H9 (cell line): Measurements from ENCODE around the gene CLEC20A. TPM values are rescaled to one million over a fixed set of nuclear protein-coding genes. Genes with fewer than 3 reads are reported as not detected.

Experiments used
- DNase-seq: peaks from one replicate; pipeline ENCODE4 v3.0.0-alpha.2; 2017
- H2AFZ ChIP-seq: one replicate; pipeline ENCODE4 v1.6.1; 2013; ENCODE audit warnings: mild to moderate bottlenecking, low read length, control low read depth, moderate library complexity
- H2AK5ac ChIP-seq: 2 replicates; pipeline ENCODE4 v1.6.1; 2013; ENCODE audit warnings: low read length, control low read depth, mixed read lengths; ENCODE audit not compliant: insufficient read length
- H2BK120ac ChIP-seq: one replicate; pipeline ENCODE4 v1.6.1; 2013; ENCODE audit warnings: low read depth, mild to moderate bottlenecking, low read length, control low read depth, inconsistent platforms; ENCODE audit not compliant: poor library complexity, severe bottlenecking
- H2BK12ac ChIP-seq: 2 replicates; pipeline ENCODE4 v1.6.1; 2013; ENCODE audit warnings: low read length, control low read depth, mixed read lengths, low read depth; ENCODE audit not compliant: insufficient read length
- H2BK15ac ChIP-seq: 2 replicates; pipeline ENCODE4 v1.6.1; 2013; ENCODE audit warnings: low read depth, low read length, control low read depth
- H2BK20ac ChIP-seq: one replicate; pipeline ENCODE4 v1.6.1; 2013; ENCODE audit warnings: low read depth, mild to moderate bottlenecking, low read length, control low read depth, inconsistent platforms; ENCODE audit not compliant: poor library complexity, severe bottlenecking
- H2BK5ac ChIP-seq: 2 replicates; pipeline ENCODE4 v1.6.1; 2013; ENCODE audit warnings: low read length, control low read depth, mixed read lengths; ENCODE audit not compliant: insufficient read length
- H3K14ac ChIP-seq: 2 replicates; pipeline ENCODE4 v1.6.1; 2013; ENCODE audit warnings: low read length, control low read depth; ENCODE audit not compliant: insufficient read depth
- H3K18ac ChIP-seq: 2 replicates; pipeline ENCODE4 v1.6.1; 2013; ENCODE audit warnings: low read depth, mild to moderate bottlenecking, mixed read lengths, low read length, control low read depth; ENCODE audit not compliant: insufficient read length
- H3K23ac ChIP-seq: 2 replicates; pipeline ENCODE4 v1.6.1; 2013; ENCODE audit warnings: low read length, control low read depth, mixed read lengths, low read depth; ENCODE audit not compliant: insufficient read length
- H3K23me2 ChIP-seq: 2 replicates; pipeline ENCODE4 v1.6.1; 2013; ENCODE audit warnings: low read depth, mild to moderate bottlenecking, mixed read lengths, low read length, control low read depth; ENCODE audit not compliant: insufficient read length, poor library complexity, severe bottlenecking
- H3K27ac ChIP-seq: 2 replicates; pipeline ENCODE4 v1.5.1; 2013; ENCODE audit warnings: low read length, control low read depth, mixed read lengths, low read depth; ENCODE audit not compliant: insufficient read length
- H3K27me3 ChIP-seq: 2 replicates; pipeline ENCODE4 v1.6.1; 2013; ENCODE audit warnings: low read length, control low read depth, inconsistent platforms; ENCODE audit not compliant: insufficient read depth
- H3K4ac ChIP-seq: 2 replicates; pipeline ENCODE4 v1.6.1; 2013; ENCODE audit warnings: low read depth, mild to moderate bottlenecking, control low read depth, inconsistent platforms, low read length, moderate library complexity
- H3K4me1 ChIP-seq: 2 replicates; pipeline ENCODE4 v1.6.1; 2013; ENCODE audit warnings: low read length, control low read depth, inconsistent platforms; ENCODE audit not compliant: insufficient read depth
- H3K4me2 ChIP-seq: 2 replicates; pipeline ENCODE4 v1.6.1; 2013; ENCODE audit warnings: low read length, control low read depth, mixed read lengths; ENCODE audit not compliant: insufficient read length, insufficient read depth
- H3K56ac ChIP-seq: 2 replicates; pipeline ENCODE4 v1.6.1; 2013; ENCODE audit warnings: low read depth, mild to moderate bottlenecking, mixed read lengths, low read length, control low read depth; ENCODE audit not compliant: insufficient read length
- H3K79me1 ChIP-seq: 2 replicates; pipeline ENCODE4 v1.6.1; 2013; ENCODE audit warnings: low read depth, mild to moderate bottlenecking, moderate library complexity, low read length, control low read depth, inconsistent platforms; ENCODE audit not compliant: insufficient read depth, poor library complexity, severe bottlenecking
- H3K79me2 ChIP-seq: 2 replicates; pipeline ENCODE4 v1.6.1; 2013; ENCODE audit warnings: low read length, control low read depth, inconsistent platforms; ENCODE audit not compliant: insufficient read depth
- H3K9ac ChIP-seq: 2 replicates; pipeline ENCODE4 v1.6.1; 2013; ENCODE audit warnings: low read length, control low read depth, mixed read lengths; ENCODE audit not compliant: insufficient read length; ENCODE audit errors: extremely low read depth
- H3K9me3 ChIP-seq: one replicate; pipeline ENCODE4 v1.6.1; 2013; ENCODE audit warnings: low read depth, low read length, inconsistent platforms; ENCODE audit not compliant: control insufficient read depth
- H3T11ph ChIP-seq: one replicate; pipeline ENCODE4 v1.6.1; 2013; ENCODE audit warnings: mild to moderate bottlenecking, low read length, control low read depth, inconsistent platforms
- H4K20me1 ChIP-seq: one replicate; pipeline ENCODE4 v1.6.1; 2013; ENCODE audit not compliant: control insufficient read depth, insufficient read length, insufficient read depth
- H4K5ac ChIP-seq: 2 replicates; pipeline ENCODE4 v1.6.1; 2013; ENCODE audit warnings: low read depth, mild to moderate bottlenecking, mixed read lengths, low read length, control low read depth; ENCODE audit not compliant: insufficient read length
- H4K8ac ChIP-seq: replicated peaks from 2 replicates; pipeline ENCODE4 v1.6.1; 2013; ENCODE audit warnings: low read length, control low read depth, mixed read lengths, low read depth; ENCODE audit not compliant: insufficient read length
- H4K91ac ChIP-seq: 2 replicates; pipeline ENCODE4 v1.6.1; 2013; ENCODE audit warnings: low read depth, mild to moderate bottlenecking, moderate library complexity, mixed read lengths, low read length, control low read depth; ENCODE audit not compliant: insufficient read length
- H3K27ac Mint-ChIP-seq, 3 experiments: 2 replicates in 2 of 3; 3 replicates in 1 of 3; pipeline ENCODE4 v1.8.0; 2020 to 2021; ENCODE audit warnings: mixed read lengths in 3 of 3, mild to moderate bottlenecking in 1 of 3, moderate library complexity in 1 of 3
- H3K27me3 Mint-ChIP-seq: 2 replicates; pipeline ENCODE4 v1.8.0; 2021; ENCODE audit warnings: low read depth, mild to moderate bottlenecking, moderate library complexity, mixed read lengths
- H3K36me3 Mint-ChIP-seq, 3 experiments: 2 replicates in 2 of 3; 3 replicates in 1 of 3; pipeline ENCODE4 v1.8.0; 2020 to 2021; ENCODE audit warnings: low read depth in 3 of 3, mixed read lengths in 3 of 3; ENCODE audit not compliant: insufficient read depth in 1 of 3
- H3K4me1 Mint-ChIP-seq, 2 experiments: 2 replicates each; pipeline ENCODE4 v1.8.0; 2020; ENCODE audit warnings: mixed read lengths in 2 of 2
- H3K4me3 Mint-ChIP-seq, 2 experiments: 2 replicates in 1 of 2; 3 replicates in 1 of 2; pipeline ENCODE4 v1.8.0; 2020 to 2021; ENCODE audit warnings: mild to moderate bottlenecking in 2 of 2, mixed read lengths in 2 of 2, moderate library complexity in 1 of 2
- H3K9me3 Mint-ChIP-seq, 2 experiments: 2 replicates in 1 of 2; 3 replicates in 1 of 2; pipeline ENCODE4 v1.8.0; 2020; ENCODE audit warnings: mild to moderate bottlenecking in 2 of 2, mixed read lengths in 2 of 2, moderate library complexity in 1 of 2
- CTCF ChIP-seq: fragments of 200-600 bp; sonication (generic); conservative IDR thresholded peaks from 3 replicates; pipeline ENCODE4 v1.8.0; 2021; ENCODE audit warnings: antibody characterized with exemption, mild to moderate bottlenecking
- WGBS: extraction: QIAGEN DNeasy Blood & Tissue Kit; methylation state at CpG from one replicate; pipeline ENCODE4 v1.1.7; 2013; ENCODE audit warnings: missing lambda C conversion rate, low lambda C conversion rate, mixed read lengths; ENCODE audit not compliant: insufficient read length; ENCODE audit errors: extremely low coverage; 5-methylcytosine and 5-hydroxymethylcytosine counted together
- total RNA-seq: library from RNA; stranded (reverse); gene quantifications from 2 replicates; pipeline ENCODE4 v1.2.1, GENCODE V29; 2021

CLEC20A gene
- total RNA-seq, 1 experiment from 2014 or later = not detected

DNA sequence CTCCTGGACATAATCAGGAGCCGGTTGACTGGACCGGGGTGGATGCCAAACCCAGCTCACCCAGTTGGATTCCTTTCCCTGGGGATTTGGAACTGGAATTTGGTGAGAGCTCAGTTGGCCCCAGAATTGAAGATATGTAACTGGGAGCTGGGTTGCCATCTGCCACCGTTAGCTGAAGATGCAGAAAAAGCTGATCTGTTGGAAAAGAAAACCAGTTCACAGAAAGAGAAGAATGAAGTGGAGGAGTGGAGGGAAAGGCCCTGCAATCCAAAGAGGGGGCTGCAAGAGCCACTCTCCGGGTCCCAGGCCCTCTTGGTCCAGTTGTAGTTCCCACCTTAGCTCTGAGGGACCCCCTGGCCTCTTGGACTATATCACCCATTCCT, 32.2 kb upstream of the CLEC20A start:
- no CpG with 5 or more reads among the region's 4 CpGs for WGBS
- Histone ChIP-seq H3K79me2 (no peaks in the 10 kb centered on the region), H3K18ac (no peak overlapping the region), H3K4me1 (no peaks in the 10 kb centered on the region), H3K27me3 (no peaks in the 10 kb centered on the region), H2BK5ac (no peak overlapping the region), H3K23me2 (peaks cover 2% of the 10 kb centered on the region), H4K5ac (no peak overlapping the region), H3K56ac (no peak overlapping the region), H3K4me2 (no peak overlapping the region), H4K91ac (no peak overlapping the region), H2BK12ac (no peak overlapping the region), H2AK5ac (no peak overlapping the region), H3K9ac (no peak overlapping the region), H2BK20ac (no peak overlapping the region), H3K14ac (no peak overlapping the region), H2BK120ac (no peak overlapping the region), H3T11ph (no peak overlapping the region), H4K8ac (no peak overlapping the region), H3K23ac (no peak overlapping the region), H3K27ac (no peak overlapping the region), H3K9me3 (no peaks in the 10 kb centered on the region), H3K79me1 (no peaks in the 10 kb centered on the region), H2AFZ (no peak overlapping the region), H2BK15ac (no peak overlapping the region), H4K20me1 (no peaks in the 10 kb centered on the region), H3K4ac (no peak overlapping the region)
- Mint-ChIP-seq H3K4me3 (no peak overlapping the region), H3K4me1 (peaks cover 0 to 5% of the 10 kb centered on the region in 2 experiments; a peak in 2 of 4 replicates), H3K9me3 (no peaks in the 10 kb centered on the region), H3K27ac (no peak overlapping the region; a peak in 1 of 7 replicates), H3K27me3 (no peaks in the 10 kb centered on the region; the same call in none of the 2 replicates), H3K36me3 (no peaks in the 10 kb centered on the region)
- DNase-seq = no peak
- TF ChIP-seq CTCF = no peak
